Neural cell (in vitro differentiated cells): ENCODE results near the gene ZFYVE28.

Experiments used
- CTCF ChIP-seq: fragments of 450-650 bp; IDR thresholded peaks from 2 replicates; pipeline ENCODE4 v1.5.1; 2014; ENCODE audit warnings: antibody characterized with exemption, mild to moderate bottlenecking, moderate library complexity; ENCODE audit not compliant: poor library complexity, severe bottlenecking
- EP300 ChIP-seq: fragments of 450-650 bp; conservative IDR thresholded peaks from 2 replicates; pipeline ENCODE4 v1.6.1; 2014; ENCODE audit warnings: antibody characterized with exemption, mild to moderate bottlenecking, moderate library complexity; ENCODE audit not compliant: poor library complexity, severe bottlenecking
- EZH2 ChIP-seq: fragments of 200-600, 300-800 bp; shearing (Covaris generic), sonication (generic); IDR thresholded peaks from 2 replicates; pipeline ENCODE4 v1.6.1; 2014; ENCODE audit warnings: antibody characterized with exemption, low read length, borderline replicate concordance, mild to moderate bottlenecking; ENCODE audit not compliant: insufficient read depth, poor library complexity, severe bottlenecking
- MXI1 ChIP-seq: fragments of 450-650 bp; conservative IDR thresholded peaks from 2 replicates; pipeline ENCODE4 v1.6.1; 2014; ENCODE audit warnings: antibody characterized with exemption, mild to moderate bottlenecking; ENCODE audit not compliant: poor library complexity, severe bottlenecking
- POLR2AphosphoS5 ChIP-seq: IDR thresholded peaks from 2 replicates; pipeline ENCODE4 v1.6.1; 2012
- RAD21 ChIP-seq: fragments of 450-650 bp; conservative IDR thresholded peaks from 2 replicates; pipeline ENCODE4 v1.6.1; 2014; ENCODE audit warnings: antibody characterized with exemption, mild to moderate bottlenecking, moderate library complexity
- REST ChIP-seq: IDR thresholded peaks from 2 replicates; pipeline ENCODE4 v1.6.1; 2012; ENCODE audit warnings: borderline replicate concordance
- SMC3 ChIP-seq: fragments of 450-650 bp; conservative IDR thresholded peaks from 2 replicates; pipeline ENCODE4 v1.6.1; 2014; ENCODE audit warnings: antibody characterized with exemption, mild to moderate bottlenecking, moderate library complexity; ENCODE audit not compliant: poor library complexity
- TAF1 ChIP-seq: IDR thresholded peaks from 2 replicates; pipeline ENCODE4 v1.6.1; 2012; ENCODE audit warnings: low read depth

- TF ChIP-seq CTCF (no peak), RAD21 (no peak), REST (no peak), TAF1 (no peak), SMC3 (no peak), EP300 (no peak), POLR2AphosphoS5 (no peak), EZH2 (no peak), MXI1 (no peak)
These were observed 15.3 kb upstream of the ZFYVE28 start for GRCh38 chr4:2433609-2434350.
